DMS 273 (cell line): ENCODE data around the gene TAF11L14.
"Not testable (repeated sequence)": the region's sequence is repeated elsewhere in the genome, so short reads cannot be mapped to it uniquely, and the experiment has no call there.

Experiments used
- DNase-seq: peaks from one replicate; lab custom pipeline; 2025; ENCODE audit not compliant: unreplicated experiment; lab: John Stamatoyannopoulos, UW

The TAF11L14 gene

GRCh38 chr5:17634160-17634559, at the start of gene TAF11L14:
TSS of gene TAF11L14 (plus strand) at chr5:17634460.
- DNase-seq: no peak

- DNase-seq: not testable (repeated sequence)
Observed at GRCh38 chr5:17585658-17586057, 48.6 kb upstream of the TAF11L14 start, which contains the start of gene TAF11L7. TSS of gene TAF11L7 (minus strand) at chr5:17585758.

- DNase-seq: not testable (repeated sequence)
Observed at GRCh38 chr5:17590860-17591259, 43.4 kb upstream of the TAF11L14 start, which contains the start of gene TAF11L8. TSS of gene TAF11L8 (minus strand) at chr5:17590960.

GRCh38 chr5:17594255-17594654, 40.0 kb upstream of the TAF11L14 start, which contains the start of gene TAF11L9:
TSS of gene TAF11L9 (minus strand) at chr5:17594394.
- not testable (repeated sequence) for DNase-seq

GRCh38 chr5:17597728-17598127, 36.5 kb upstream of the TAF11L14 start, which contains the start of gene TAF11L10:
TSS of gene TAF11L10 (minus strand) at chr5:17597828.
- DNase-seq: not testable (repeated sequence)

- DNase-seq: not testable (repeated sequence)
Observed at GRCh38 chr5:17603880-17604279, 30.4 kb upstream of the TAF11L14 start, which contains the start of gene TAF11L11. TSS of gene TAF11L11 (plus strand) at chr5:17604183.

- no peak for DNase-seq
Observed at GRCh38 chr5:17604951-17605350, 29.3 kb upstream of the TAF11L14 start.

- DNase-seq: not testable (repeated sequence)
Observed at GRCh38 chr5:17607461-17607860, 26.8 kb upstream of the TAF11L14 start.

- not testable (repeated sequence) for DNase-seq
Observed at GRCh38 chr5:17610092-17610491, 24.2 kb upstream of the TAF11L14 start, which contains the start of gene TAF11L12. TSS of gene TAF11L12 (plus strand) at chr5:17610392.

- no peak for DNase-seq
Observed at GRCh38 chr5:17614872-17615605, 19.2 kb upstream of the TAF11L14 start.

- no peak for DNase-seq
Observed at GRCh38 chr5:17619354-17619753, 14.9 kb upstream of the TAF11L14 start.

- DNase-seq: peak; percentile 5
Observed at GRCh38 chr5:17620627-17621026, 13.6 kb upstream of the TAF11L14 start.

- DNase-seq: no peak
Observed at GRCh38 chr5:17625686-17626085, 8.6 kb upstream of the TAF11L14 start.

GRCh38 chr5:17631788-17632187, 2.5 kb upstream of the TAF11L14 start, which contains the start of gene TAF11L13:
TSS of gene TAF11L13 (plus strand) at chr5:17632088.
- DNase-seq: not testable (repeated sequence)

GRCh38 chr5:17649232-17649631, 15.0 kb downstream of the TAF11L14 start:
- not testable (repeated sequence) for DNase-seq

GRCh38 chr5:17655201-17655759, 21.0 kb downstream of the TAF11L14 start:
- not testable (repeated sequence) for DNase-seq

GRCh38 chr5:17655921-17656320, 21.7 kb downstream of the TAF11L14 start:
- no peak for DNase-seq

GRCh38 chr5:17663182-17663581, 28.9 kb downstream of the TAF11L14 start:
- peak; percentile 83 for DNase-seq

GRCh38 chr5:17665836-17666235, 31.6 kb downstream of the TAF11L14 start:
- no peak for DNase-seq

GRCh38 chr5:17666726-17667235, 32.5 kb downstream of the TAF11L14 start:
- no peak for DNase-seq

GRCh38 chr5:17670353-17670752, 36.1 kb downstream of the TAF11L14 start:
- DNase-seq: no peak
